ENCODE measurements around the gene NRTN.
"Not testable (repeated sequence)": the region's sequence is repeated elsewhere in the genome, so short reads cannot be mapped to it uniquely, and the experiment has no call there.

NRTN gene

GRCh38 chr19:5837761-5838352, 33.0 kb downstream of the NRTN start:
- Histone ChIP-seq H3K4me1 (ENCODE audit: control insufficient read depth in 2 of 2, insufficient read depth in 2 of 2, low read length in 2 of 2) (peaks cover 14 to 21% of the 10 kb centered on the region in 2 donors), H3K36me3 (ENCODE audit: control insufficient read depth in 2 of 2, insufficient read depth in 2 of 2, low read length in 2 of 2) (peaks cover 2 to 8% of the 10 kb centered on the region in 2 donors), H3K27me3 (ENCODE audit: control insufficient read depth in 2 of 2, insufficient read depth in 2 of 2, low read length in 2 of 2) (no peaks in the 10 kb centered on the region), H3K9ac (ENCODE audit: low read depth in 1 of 2, low read length in 2 of 2) (peak overlapping the region; percentile 86 to 92), H3K9me3 (ENCODE audit: control insufficient read depth in 2 of 2, low read length in 2 of 2) (no peaks in the 10 kb centered on the region), H3K27ac (ENCODE audit: low read depth in 2 of 2, low read length in 2 of 2) (peak overlapping the region; percentile 89 to 92), H3K4me3 (ENCODE audit: low read length in 2 of 2) (peak overlapping the region; percentile 67 to 84)

DNA sequence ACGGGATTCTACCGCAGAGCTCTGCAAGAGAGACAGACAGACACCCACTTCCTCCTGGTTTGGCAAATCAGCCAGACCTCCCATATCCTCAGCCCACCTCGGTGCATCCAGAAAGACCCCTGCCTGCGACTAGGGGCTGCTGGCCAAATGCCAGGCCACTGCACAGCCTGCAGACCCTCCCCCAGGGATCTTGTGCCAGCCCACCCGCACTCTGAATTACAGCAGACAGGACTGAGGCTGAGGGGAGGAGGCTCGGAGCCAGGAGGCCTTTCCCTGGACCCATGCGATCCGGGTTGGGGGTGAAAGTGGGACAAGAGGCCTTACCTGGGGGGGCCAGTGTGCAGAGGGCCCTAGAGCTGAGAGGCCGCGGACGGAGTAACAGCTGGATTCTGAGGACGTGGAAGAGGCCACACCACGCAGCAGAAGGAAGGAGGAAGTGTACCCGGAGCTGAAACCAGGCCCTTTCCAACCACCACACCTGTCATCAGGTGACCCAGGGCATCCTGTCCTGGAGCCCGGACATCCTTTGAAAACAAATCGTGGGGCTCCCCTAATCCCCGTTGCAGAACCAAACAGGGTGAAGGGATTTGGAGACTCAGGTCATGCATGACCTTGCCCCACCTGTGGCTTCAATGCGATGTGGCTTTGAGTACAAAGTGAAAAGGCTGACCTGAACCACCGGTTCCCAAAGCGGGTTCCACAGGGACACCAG, 33.6 kb downstream of the NRTN start:
- peak overlapping the region; percentile 67 to 84 for H3K4me3 ChIP-seq (ENCODE audit: low read length in 2 of 2)
- H3K9me3 ChIP-seq (ENCODE audit: control insufficient read depth in 2 of 2, low read length in 2 of 2): no peaks in the 10 kb centered on the region
- H3K9ac ChIP-seq (ENCODE audit: low read depth in 1 of 2, low read length in 2 of 2): peak overlapping the region; percentile 86 to 92
- H3K4me1 ChIP-seq (ENCODE audit: control insufficient read depth in 2 of 2, insufficient read depth in 2 of 2, low read length in 2 of 2): peaks cover 14 to 21% of the 10 kb centered on the region in 2 donors
- H3K27ac ChIP-seq (ENCODE audit: low read depth in 2 of 2, low read length in 2 of 2): peak overlapping the region; percentile 89 to 92
- no peaks in the 10 kb centered on the region for H3K27me3 ChIP-seq (ENCODE audit: control insufficient read depth in 2 of 2, insufficient read depth in 2 of 2, low read length in 2 of 2)
- H3K36me3 ChIP-seq (ENCODE audit: control insufficient read depth in 2 of 2, insufficient read depth in 2 of 2, low read length in 2 of 2): peaks cover 7 to 14% of the 10 kb centered on the region in 2 donors

DNA sequence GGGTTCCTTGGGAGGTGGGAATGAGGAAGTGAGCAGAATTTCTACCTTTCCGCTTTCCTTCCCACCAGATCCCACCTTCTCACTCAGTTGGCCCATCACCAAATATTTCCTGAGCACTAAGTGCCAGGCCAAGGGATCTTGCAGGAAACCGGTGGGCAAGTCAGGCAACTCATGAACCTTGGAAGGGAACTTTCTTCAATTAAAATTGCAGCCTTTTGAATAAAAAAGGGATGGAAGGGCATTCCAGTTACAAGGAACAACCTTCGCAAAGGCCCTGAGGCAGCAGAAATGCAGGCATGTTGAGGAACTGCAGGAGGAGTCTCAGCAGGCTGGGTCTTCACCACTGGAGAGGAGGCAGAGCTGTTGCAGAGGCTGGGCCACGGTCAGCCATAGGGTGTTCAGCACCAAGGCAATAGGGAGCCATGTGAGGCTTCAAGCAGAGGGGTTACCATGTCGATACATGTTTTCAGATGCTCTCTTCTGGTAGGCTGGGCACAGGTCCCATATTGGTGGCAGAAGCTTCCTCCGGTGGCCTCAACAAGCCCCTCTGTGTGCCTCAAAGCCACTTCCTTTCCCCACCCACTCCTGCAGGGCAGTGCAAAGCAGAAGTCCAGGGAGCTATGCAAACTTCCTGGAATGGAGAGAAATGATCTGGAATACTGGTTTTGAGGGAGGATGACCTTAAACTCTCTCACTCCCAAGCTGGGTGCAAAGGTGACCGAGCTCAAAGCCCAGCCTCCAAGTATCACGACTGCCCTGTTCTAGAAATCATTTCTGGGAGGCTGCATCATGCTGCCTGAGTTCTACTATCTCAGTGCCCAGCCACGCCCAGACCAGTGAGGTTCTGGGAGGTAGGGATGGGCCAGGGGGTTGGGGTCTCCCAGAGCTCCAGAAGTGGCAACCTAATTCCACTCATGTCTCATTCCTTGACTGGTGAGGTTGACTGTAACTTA, 34.5 kb downstream of the NRTN start, which contains the start of gene FUT6:
Gene FUT6, minus strand, starts transcription at position 638 of the 953 bp plus-strand sequence. CDS start 7,135 bp downstream, outside the sequence.
- H3K27ac ChIP-seq (ENCODE audit: low read depth in 2 of 2, low read length in 2 of 2): peak within 1 kb of the TSS; percentile 89 to 92
- H3K9me3 ChIP-seq (ENCODE audit: control insufficient read depth in 2 of 2, low read length in 2 of 2): no peaks in the 10 kb centered on the region
- peaks cover 14 to 21% of the 10 kb centered on the region in 2 donors for H3K4me1 ChIP-seq (ENCODE audit: control insufficient read depth in 2 of 2, insufficient read depth in 2 of 2, low read length in 2 of 2)
- peak within 1 kb of the TSS; percentile 86 to 92 for H3K9ac ChIP-seq (ENCODE audit: low read depth in 1 of 2, low read length in 2 of 2)
- peak within 1 kb of the TSS; percentile 67 to 84 for H3K4me3 ChIP-seq (ENCODE audit: low read length in 2 of 2)
- peaks cover 9 to 15% of the 10 kb centered on the region in 2 donors for H3K36me3 ChIP-seq (ENCODE audit: control insufficient read depth in 2 of 2, insufficient read depth in 2 of 2, low read length in 2 of 2)
- no peaks in the 10 kb centered on the region for H3K27me3 ChIP-seq (ENCODE audit: control insufficient read depth in 2 of 2, insufficient read depth in 2 of 2, low read length in 2 of 2)

DNA sequence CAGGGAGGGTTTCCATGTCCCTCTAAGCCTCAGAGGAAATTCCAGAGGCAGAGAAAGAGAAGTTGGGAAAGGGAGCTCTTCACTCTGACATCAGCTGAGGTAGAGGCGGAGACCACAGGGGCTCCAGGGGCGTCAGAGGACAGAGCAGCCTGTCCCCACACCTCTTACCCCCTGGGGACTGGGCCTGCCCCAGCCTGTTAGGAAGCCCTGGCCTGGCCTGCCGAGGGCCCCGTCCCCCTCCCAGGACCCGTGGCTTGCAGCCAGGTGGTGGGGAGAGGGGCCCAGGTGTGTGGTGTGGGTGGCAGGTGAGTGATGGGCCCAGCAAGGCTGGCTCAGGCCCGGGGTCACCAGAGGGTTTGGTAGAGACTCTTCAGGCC, 36.9 kb downstream of the NRTN start:
- H3K4me3 ChIP-seq (ENCODE audit: low read length in 2 of 2); H3K9ac ChIP-seq (ENCODE audit: low read depth in 1 of 2, low read length in 2 of 2); H3K27me3 ChIP-seq (ENCODE audit: control insufficient read depth in 2 of 2, insufficient read depth in 2 of 2, low read length in 2 of 2); H3K9me3 ChIP-seq (ENCODE audit: control insufficient read depth in 2 of 2, low read length in 2 of 2): not testable (repeated sequence)
- peaks cover 8 to 10% of the 10 kb centered on the region in 2 donors for H3K36me3 ChIP-seq (ENCODE audit: control insufficient read depth in 2 of 2, insufficient read depth in 2 of 2, low read length in 2 of 2)
- H3K4me1 ChIP-seq (ENCODE audit: control insufficient read depth in 2 of 2, insufficient read depth in 2 of 2, low read length in 2 of 2): peaks cover 14 to 29% of the 10 kb centered on the region in 2 donors
- H3K27ac ChIP-seq (ENCODE audit: low read depth in 2 of 2, low read length in 2 of 2): peak overlapping the region in 1 of 2 donors; percentile 43

DNA sequence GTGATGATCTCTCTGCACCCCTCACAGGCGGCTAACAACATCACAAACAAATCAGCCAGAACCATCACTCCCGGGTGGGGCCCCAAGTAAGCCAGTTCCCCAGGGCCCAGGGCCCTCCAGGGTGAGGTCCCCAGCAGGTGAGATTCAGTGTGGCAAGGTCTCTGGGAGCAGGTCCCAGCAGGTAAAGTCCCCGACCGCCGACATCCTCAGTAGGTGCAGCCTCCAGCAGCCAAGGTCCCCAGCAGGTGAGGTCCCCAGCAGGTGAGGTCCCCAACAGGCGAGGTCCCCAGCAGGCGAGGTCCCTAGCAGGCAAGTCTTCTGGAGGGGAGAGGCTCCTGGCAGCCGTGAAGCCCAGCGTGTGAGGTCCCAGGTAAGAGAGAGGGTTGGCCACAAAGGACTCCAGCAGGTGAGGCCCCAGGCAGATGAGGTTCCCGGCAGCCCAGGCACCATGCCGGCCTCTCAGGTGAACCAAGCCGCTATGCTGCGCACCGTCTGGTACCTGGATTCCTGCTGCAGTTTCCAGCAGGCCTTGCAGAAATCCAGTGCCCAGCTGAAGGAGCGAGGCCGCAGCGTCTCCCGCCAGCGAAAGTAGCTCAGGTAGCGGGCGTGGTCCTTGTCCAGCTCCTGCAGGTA, 38.5 kb downstream of the NRTN start:
- H3K4me1 ChIP-seq (ENCODE audit: control insufficient read depth in 2 of 2, insufficient read depth in 2 of 2, low read length in 2 of 2): peaks cover 14 to 26% of the 10 kb centered on the region in 2 donors
- no peaks in the 10 kb centered on the region for H3K9me3 ChIP-seq (ENCODE audit: control insufficient read depth in 2 of 2, low read length in 2 of 2)
- H3K9ac ChIP-seq (ENCODE audit: low read depth in 1 of 2, low read length in 2 of 2): no peak overlapping the region
- no peak overlapping the region for H3K27ac ChIP-seq (ENCODE audit: low read depth in 2 of 2, low read length in 2 of 2)
- H3K27me3 ChIP-seq (ENCODE audit: control insufficient read depth in 2 of 2, insufficient read depth in 2 of 2, low read length in 2 of 2): no peaks in the 10 kb centered on the region
- no peak overlapping the region for H3K4me3 ChIP-seq (ENCODE audit: low read length in 2 of 2)
- H3K36me3 ChIP-seq (ENCODE audit: control insufficient read depth in 2 of 2, insufficient read depth in 2 of 2, low read length in 2 of 2): peaks cover 8 to 10% of the 10 kb centered on the region in 2 donors

- H3K9ac ChIP-seq (ENCODE audit: low read depth in 1 of 2, low read length in 2 of 2): no peak overlapping the region
- no peaks in the 10 kb centered on the region for H3K27me3 ChIP-seq (ENCODE audit: control insufficient read depth in 2 of 2, insufficient read depth in 2 of 2, low read length in 2 of 2)
- peaks cover 4 to 13% of the 10 kb centered on the region in 2 donors for H3K4me1 ChIP-seq (ENCODE audit: control insufficient read depth in 2 of 2, insufficient read depth in 2 of 2, low read length in 2 of 2)
- H3K36me3 ChIP-seq (ENCODE audit: control insufficient read depth in 2 of 2, insufficient read depth in 2 of 2, low read length in 2 of 2): peaks cover 8 to 10% of the 10 kb centered on the region in 2 donors
- H3K27ac ChIP-seq (ENCODE audit: low read depth in 2 of 2, low read length in 2 of 2): no peak overlapping the region
- H3K9me3 ChIP-seq (ENCODE audit: control insufficient read depth in 2 of 2, low read length in 2 of 2): no peaks in the 10 kb centered on the region
- no peak overlapping the region for H3K4me3 ChIP-seq (ENCODE audit: low read length in 2 of 2)
Measured at GRCh38 chr19:5844456-5845433, 39.9 kb downstream of the NRTN start.

- H3K4me1 ChIP-seq (ENCODE audit: control insufficient read depth in 2 of 2, insufficient read depth in 2 of 2, low read length in 2 of 2): peaks cover 2 to 16% of the 10 kb centered on the region in 2 donors
- peak overlapping the region; percentile 57 to 81 for H3K4me3 ChIP-seq (ENCODE audit: low read length in 2 of 2)
- not testable (repeated sequence) for H3K9me3 ChIP-seq (ENCODE audit: control insufficient read depth in 2 of 2, low read length in 2 of 2); H3K27me3 ChIP-seq (ENCODE audit: control insufficient read depth in 2 of 2, insufficient read depth in 2 of 2, low read length in 2 of 2); H3K36me3 ChIP-seq (ENCODE audit: control insufficient read depth in 2 of 2, insufficient read depth in 2 of 2, low read length in 2 of 2)
- H3K27ac ChIP-seq (ENCODE audit: low read depth in 2 of 2, low read length in 2 of 2): peak overlapping the region; percentile 96 to 98
- H3K9ac ChIP-seq (ENCODE audit: low read depth in 1 of 2, low read length in 2 of 2): peak overlapping the region; percentile 54 to 90
Measured at GRCh38 chr19:5847846-5848245, 43.0 kb downstream of the NRTN start.

GRCh38 chr19:5848621-5849020, 43.8 kb downstream of the NRTN start:
- peak overlapping the region; percentile 86 to 90 for H3K9ac ChIP-seq (ENCODE audit: low read depth in 1 of 2, low read length in 2 of 2)
- peak overlapping the region; percentile 96 to 98 for H3K27ac ChIP-seq (ENCODE audit: low read depth in 2 of 2, low read length in 2 of 2)
- peaks cover 2 to 16% of the 10 kb centered on the region in 2 donors for H3K4me1 ChIP-seq (ENCODE audit: control insufficient read depth in 2 of 2, insufficient read depth in 2 of 2, low read length in 2 of 2)

GRCh38 chr19:5850189-5850588, 45.3 kb downstream of the NRTN start:
- peak overlapping the region; percentile 96 to 98 for H3K27ac ChIP-seq (ENCODE audit: low read depth in 2 of 2, low read length in 2 of 2)
- peak overlapping the region; percentile 86 to 90 for H3K9ac ChIP-seq (ENCODE audit: low read depth in 1 of 2, low read length in 2 of 2)
- H3K4me3 ChIP-seq (ENCODE audit: low read length in 2 of 2): peak overlapping the region; percentile 68 to 81

More at GRCh38 chr19:5848621-5849020, 43.8 kb downstream of the NRTN start:
- H3K27me3 ChIP-seq (ENCODE audit: control insufficient read depth in 2 of 2, insufficient read depth in 2 of 2, low read length in 2 of 2); H3K36me3 ChIP-seq (ENCODE audit: control insufficient read depth in 2 of 2, insufficient read depth in 2 of 2, low read length in 2 of 2); H3K9me3 ChIP-seq (ENCODE audit: control insufficient read depth in 2 of 2, low read length in 2 of 2): not testable (repeated sequence)
- peak overlapping the region; percentile 68 to 81 for H3K4me3 ChIP-seq (ENCODE audit: low read length in 2 of 2)

More at GRCh38 chr19:5850189-5850588, 45.3 kb downstream of the NRTN start:
- Histone ChIP-seq H3K36me3 (ENCODE audit: control insufficient read depth in 2 of 2, insufficient read depth in 2 of 2, low read length in 2 of 2) (no peaks in the 10 kb centered on the region), H3K27me3 (ENCODE audit: control insufficient read depth in 2 of 2, insufficient read depth in 2 of 2, low read length in 2 of 2) (no peaks in the 10 kb centered on the region), H3K9me3 (ENCODE audit: control insufficient read depth in 2 of 2, low read length in 2 of 2) (no peaks in the 10 kb centered on the region), H3K4me1 (ENCODE audit: control insufficient read depth in 2 of 2, insufficient read depth in 2 of 2, low read length in 2 of 2) (peaks cover 2 to 13% of the 10 kb centered on the region in 2 donors)
